Stimulated activated CD4-positive, alpha-beta T cell treated with anti-CD3 and anti-CD28 coated beads, Interleukin-1b, Interleukin-23, amount 100 ng/mL, for 4 hours (primary cell): ENCODE results near the gene CAPRIN1.

Experiments
- DNase-seq, 2 donors: peaks; one replicate each; pipeline ENCODE4 v3.0.0-alpha.2; 2020; ENCODE audit warnings: low read depth in 2 of 2

Gene CAPRIN1

DNA sequence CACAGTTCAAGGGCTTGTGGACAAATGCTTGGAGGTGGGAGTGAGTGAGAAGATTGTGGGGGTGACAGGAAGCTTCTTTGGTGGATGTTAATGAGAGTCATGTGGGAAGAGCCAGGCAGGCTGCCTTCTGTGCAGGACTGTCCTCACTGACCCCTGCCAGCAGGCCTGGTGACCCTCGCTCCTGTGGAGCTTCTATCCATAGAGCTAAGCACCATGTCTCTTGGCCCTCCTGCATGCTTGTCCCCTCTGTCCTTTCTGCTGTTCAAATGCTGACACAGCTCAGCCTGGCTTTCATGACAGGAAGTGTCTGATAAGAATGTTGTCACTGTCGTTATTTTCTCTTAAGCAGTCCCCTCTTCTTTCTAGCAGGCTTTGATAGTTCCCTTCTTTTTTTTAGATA is 91.5 kb downstream of the CAPRIN1 start:
- no peak for DNase-seq

DNA sequence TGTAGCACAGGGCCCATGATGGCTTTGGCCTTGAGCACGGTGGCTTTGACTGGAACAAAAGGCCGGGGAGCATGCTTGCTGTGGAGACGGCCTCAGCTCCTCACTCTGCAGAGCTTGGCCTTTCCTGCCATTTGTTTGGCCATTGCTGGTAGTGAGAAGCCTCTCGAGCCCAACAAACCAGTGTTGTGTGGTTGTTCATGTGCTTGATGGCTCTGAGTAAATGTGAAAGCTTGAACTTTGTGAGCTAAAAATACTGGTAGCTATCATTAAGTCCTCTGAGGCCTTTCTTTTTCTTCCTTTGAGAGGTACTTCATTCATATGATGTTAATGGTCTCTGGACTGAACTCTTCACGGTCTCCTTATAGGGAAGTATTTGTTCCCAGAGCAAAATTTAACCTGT is 93.5 kb downstream of the CAPRIN1 start:
- no peak for DNase-seq

DNA sequence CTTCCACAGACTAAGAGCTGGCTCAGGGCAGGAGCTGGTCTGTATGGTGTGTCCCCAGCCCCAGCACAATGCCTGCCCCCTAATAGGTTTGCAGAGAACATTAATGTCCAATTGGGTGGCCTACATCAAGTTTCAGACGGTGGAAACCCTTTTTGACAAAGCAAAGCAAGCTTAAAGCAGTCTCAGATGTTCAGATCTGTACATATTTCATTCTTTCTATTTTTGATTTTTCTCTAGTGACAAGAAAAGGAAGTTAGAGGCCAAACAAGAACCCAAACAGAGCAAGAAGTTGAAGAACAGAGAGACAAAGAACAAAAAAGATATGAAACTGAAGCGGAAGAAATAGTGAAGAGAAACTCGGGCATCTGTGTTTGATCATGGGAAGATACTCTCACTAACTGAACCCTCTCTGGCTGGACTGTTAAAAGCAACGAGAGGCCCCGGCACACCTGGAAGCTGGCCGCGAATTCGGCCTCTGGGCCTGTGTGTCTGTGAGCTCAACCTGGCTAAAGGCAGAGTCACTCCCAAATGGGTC is 94.4 kb downstream of the CAPRIN1 start:
- no peak for DNase-seq

DNA sequence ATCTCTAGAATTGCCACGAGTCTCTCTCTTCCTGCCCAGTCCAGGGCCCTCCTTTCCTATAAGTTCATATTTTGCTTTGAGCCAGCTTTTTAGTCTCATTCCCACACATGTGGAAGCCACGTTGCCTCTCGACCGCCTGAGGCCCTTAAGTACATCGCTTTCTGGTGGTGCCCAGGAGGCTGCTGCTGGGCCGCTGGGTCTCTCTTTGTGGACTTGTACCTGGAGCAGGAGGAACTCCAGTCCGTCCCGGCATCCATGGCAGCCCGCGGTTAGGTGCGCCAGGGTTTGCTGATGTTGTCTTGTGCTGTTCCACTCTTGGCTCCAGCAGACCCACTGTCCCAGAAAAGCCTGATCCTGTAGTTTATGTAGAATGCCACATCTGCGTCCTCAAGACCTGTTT is 94.9 kb downstream of the CAPRIN1 start:
- DNase-seq: no peak

DNA sequence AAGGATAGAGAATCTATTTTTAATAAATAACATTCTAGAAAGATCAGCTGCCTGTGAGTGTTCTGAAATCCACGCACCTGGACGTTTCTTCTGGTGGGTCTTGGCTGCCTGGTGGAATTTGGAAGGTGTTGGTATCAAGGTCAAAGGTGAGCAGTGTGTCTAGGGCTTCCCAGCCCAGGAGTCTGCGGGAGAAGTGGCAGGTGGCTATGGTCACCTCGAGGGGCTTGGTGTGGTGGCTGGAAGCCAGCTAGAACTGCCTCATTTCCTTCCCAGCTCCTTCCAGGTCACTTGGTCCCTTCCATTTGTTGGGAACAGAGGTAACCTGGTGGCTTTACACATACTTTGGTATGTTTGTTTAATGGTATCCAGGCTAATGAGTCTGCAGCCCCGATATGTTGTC is 95.3 kb downstream of the CAPRIN1 start:
- no peak for DNase-seq

DNA sequence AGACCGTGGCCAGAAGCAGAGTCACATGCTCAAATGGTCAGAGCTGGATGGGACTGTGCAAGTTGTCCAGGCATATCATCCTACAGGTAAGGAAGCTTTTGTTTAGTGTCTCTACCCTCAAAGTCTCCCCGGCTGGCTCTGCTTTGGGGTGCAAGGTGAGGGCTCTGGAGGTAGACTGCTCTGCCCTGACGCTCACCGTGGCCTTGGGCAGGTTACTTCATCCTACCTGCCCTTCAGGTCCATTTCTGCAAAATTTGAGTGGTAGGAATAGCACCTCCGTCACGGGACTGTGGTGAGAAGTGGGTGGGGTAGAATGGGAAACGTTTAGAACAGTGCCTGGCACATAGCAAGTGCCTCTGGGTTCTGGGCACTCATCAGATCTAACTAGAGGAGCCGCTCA is 96.0 kb downstream of the CAPRIN1 start:
- no peak for DNase-seq

DNA sequence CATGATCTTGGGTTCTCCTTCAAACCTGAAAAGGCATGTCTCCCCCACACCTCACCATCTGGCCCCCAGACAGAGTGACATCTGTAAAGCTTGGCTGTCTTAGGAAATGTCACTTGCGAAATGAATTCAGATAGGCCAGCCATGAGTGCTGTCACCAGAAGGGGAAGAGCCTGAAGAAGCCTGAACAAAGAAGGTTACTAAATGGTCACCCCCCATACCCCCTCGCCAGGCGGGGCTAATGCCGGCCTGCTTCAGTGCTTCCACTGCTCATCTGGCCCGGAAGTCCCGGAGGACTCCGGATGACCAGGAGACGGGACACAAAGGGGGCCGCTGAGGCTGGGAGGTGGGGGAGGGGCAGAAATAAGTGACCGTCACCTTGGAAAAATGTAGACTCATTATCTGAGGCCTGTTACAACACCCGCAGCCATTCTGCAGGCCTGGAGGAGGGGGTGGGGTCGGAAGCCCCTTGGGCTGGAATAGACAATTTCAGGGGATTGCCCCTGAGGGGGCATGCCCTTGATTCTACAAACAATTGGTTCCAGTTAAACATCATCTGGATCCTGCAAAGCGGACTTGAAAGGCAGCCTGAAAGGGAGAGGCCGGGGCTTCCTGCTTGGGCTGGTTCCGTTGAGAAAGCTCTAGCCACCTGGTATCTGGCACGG is 97.1 kb downstream of the CAPRIN1 start:
- no peak for DNase-seq

DNA sequence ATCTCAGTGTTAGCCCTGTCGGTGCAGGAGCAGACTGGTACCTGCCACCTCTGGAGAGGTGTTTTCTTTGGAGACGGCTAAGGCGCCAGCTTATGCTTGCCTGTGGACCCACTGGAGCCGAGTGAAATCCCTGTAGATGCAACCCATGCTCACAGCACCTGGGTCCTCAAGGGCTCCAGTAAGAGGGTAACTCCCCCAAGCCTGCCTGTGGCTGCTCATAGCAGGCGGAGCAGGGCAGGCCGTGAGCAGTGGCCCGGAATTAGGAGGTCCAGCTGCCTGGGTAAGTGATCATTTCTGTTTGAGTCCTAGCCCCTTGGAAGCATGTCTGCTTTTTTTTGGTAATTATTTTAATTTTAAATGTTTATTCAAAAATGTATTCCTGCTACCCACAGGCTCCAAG is 97.7 kb downstream of the CAPRIN1 start:
- DNase-seq: no peak

DNA sequence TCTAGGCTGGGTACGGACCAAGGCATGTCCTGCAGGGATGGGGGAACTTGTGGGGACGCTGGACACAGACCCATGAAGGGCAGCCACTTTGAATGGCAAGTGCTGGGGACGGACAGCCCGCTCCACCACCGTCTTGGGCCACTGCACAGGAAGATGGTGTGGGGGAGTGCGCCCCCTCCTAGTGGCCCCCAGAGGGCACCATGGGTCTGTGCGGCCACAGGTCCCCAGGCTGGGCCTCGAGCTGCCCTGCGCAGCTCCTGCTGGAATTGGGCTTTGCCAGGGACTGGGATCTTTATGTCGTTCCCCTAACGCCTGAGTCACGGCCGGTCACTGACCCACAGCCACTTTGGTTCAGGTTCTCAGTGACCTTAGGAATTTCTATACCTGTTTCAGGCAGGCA is 98.3 kb downstream of the CAPRIN1 start:
- no peak for DNase-seq

DNA sequence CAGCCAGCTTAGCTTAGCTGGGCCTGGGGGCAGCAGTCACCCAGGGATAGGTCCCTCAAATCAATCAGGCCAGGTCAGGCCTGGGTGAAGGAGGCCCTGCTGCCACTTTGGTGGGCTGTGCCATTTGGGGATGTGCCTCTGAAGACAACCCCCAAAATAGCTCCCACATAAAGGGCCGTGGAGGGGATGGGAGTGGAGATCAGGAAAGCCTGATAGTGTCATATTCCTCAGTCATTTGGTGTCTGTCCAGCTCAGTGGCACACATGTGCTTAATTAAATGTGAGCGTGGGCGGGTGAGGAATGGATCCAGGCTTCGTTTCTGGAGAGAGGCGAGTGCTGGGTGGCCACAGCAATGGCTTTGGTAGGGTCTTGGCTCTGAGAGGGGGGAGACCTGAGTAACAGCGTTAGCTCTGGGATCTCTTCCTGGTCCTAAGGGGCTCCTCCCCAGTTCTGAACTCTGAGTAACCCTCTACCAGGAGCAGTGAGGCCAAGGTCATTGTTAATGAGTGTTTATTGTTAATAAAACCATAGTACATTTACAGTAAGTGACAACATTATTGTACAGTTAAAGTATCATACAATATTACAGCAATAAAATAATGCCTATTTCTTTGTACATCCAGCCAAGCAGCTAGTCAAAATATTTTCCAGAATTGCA is 99.1 kb downstream of the CAPRIN1 start:
- DNase-seq: no peak
